ENCODE results near the gene MCM5. TPM values are rescaled to one million over a fixed set of nuclear protein-coding genes. Genes with fewer than 3 reads are reported as not detected.

The MCM5 gene
- total RNA-seq, 1 donor from 2014 or later = 34.4 TPM

DNA sequence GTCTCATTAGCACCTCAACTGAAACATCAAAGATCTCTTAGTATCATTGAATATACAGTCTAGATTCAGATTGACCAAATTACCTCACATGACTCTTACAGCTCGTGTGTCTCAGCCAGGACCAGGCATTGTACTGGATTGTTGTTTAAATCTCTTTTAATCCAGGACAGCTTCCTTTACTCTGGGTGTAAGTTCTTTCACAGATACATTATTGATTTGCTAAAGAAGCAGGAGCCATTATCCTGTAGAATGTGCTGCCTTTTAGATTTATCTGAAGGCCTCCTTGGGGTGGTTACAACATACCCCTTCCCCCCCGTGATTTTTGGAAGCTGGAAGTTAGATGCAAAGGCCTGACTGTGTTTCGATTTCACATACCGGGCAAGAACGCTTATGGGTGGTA, 4.2 kb downstream of the MCM5 start:
- no peak for ATAC-seq

DNA sequence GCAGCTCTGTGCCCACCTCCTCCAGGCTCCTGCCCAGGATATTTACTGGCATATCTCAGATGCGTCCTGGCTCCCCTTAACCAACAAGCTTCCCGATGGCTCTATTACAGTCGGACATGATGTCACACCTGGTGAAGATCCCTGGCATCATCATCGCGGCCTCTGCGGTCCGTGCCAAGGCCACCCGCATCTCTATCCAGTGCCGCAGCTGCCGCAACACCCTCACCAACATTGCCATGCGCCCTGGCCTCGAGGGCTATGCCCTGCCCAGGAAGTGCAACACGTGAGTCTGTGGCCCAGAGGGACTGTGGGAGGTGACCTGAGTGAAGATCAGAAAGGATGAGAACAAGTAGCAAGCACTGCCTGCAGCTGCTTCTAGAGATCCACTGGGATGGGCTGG, 6.5 kb downstream of the MCM5 start:
- no peak for ATAC-seq

DNA sequence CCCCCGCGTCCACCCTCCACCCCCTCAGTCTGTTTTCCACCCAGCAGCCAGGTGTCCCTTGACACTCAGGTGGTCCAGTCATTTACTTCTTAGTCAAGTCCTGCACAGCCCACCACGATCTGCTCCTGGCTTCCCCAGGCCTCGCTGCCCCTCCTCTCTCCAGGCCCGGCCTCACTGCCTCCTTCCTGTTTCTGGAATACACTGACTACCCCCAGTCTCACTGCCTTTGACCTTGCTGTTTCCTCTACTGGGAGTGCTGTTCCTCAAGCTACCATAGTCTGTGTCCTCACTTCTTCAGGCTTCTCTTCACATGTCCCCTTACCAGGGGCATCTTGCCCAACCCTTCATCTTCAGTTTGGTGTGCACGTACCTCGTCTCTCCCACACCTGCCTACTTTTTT, 7.4 kb downstream of the MCM5 start:
- no peak for ATAC-seq

DNA sequence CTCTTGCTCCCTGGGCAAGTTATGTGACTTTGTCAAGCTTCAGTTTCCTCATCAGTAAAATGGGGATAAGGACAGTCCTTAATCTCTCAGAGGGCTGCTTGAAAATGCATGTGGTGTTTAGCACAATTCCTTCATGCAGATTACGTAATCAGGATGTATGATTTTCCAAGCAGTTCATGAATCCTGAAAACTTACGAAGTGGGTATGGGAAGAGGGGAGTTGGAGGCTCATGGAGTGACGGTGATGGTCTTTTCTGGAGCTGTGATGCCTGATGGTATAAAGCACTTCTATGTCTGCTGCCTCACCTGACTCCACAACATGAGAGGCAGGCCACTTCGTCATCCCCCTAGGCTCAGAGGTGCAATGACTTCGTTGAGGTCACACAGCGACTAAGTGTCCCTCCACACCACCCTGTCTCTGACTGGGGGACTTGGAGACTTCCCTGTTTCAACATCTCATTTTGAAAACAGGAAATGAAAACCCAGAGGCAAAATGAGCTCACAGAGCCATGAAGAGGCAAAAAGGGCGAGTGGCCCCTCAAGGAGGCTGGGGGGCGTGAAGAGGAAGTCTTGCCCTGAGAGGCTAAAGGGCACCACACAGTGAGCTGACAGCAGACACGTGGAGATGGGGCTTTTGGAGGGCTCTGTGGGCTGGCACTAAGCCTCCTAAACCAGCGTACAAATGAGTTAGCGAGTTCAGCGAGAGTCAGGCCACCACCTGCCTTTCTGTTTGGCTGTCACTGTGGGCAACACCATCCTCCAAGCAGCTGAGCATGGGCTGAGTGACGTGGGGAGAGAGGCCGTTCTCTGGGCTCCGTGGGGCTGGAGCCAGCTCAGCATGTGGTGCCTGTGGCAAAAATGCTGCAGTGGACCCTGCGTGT, 10.1 kb downstream of the MCM5 start:
- peak; percentile 41 for ATAC-seq

DNA sequence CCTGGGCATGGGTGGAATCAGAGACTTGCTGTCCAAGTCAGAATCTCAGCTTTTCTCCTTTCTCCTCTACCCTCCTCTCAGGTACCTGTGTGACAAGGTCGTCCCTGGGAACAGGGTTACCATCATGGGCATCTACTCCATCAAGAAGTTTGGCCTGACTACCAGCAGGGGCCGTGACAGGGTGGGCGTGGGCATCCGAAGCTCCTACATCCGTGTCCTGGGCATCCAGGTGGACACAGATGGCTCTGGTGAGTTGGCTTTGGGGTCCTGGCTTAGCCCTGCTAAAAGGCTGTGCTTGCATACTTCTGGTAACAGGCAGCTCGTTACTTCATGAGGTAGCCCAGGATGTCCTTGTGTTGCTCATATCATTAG, 10.7 kb downstream of the MCM5 start:
- no peak for ATAC-seq

DNA sequence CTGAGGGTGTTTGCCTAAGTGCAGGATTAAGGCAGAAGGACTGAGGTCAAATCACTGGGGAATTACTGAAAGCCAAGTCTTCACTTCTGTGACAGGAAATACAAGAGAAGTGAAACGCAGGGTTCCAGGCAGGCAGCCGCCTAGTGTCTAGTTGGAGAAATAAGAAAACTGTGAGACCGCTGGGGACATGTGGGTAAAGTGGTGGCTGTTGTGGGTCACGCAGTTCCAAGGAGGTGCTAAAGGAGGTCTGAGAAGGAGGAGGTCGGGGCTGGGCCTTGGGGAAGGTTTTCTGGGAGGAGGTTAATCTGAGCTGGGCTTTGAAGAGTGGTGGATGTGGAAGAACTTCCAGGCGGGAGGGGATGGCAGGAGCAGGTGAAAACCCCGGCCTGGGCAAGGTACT, 11.2 kb downstream of the MCM5 start:
- ATAC-seq = no peak

DNA sequence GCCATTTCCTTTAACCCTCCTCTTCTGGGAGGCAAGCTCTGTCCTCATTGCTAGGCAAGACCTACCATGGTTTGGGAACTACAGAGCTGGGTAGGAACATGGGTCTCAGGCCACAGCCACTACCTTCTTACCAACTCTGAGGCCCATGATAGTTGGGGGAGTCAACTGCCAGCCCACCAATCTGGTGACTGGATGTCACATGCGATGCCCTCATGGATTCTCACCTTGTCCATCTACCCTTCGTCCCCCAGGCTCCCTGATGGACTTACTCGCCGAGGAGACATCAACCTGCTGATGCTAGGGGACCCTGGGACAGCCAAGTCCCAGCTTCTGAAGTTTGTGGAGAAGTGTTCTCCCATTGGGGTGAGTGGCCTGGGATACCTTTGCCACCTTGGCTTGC, 13.7 kb downstream of the MCM5 start:
- ATAC-seq = no peak

DNA sequence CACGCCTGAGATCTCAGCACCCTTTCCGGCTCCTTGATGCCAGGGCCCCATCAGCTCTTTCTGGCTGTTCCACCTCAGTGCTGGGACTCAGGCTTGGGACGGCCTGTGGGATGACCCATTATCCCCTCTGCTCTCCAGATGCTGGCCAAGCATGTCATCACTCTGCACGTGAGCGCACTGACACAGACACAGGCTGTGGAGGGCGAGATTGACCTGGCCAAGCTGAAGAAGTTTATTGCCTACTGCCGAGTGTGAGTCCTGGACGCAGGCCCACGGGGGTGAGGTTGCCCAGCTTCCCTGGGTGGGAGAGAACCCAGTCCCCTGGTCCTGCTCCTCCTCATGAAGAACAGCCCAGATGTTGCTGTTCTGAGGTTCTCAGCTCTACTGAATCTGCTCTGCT, 17.7 kb downstream of the MCM5 start:
- peak; percentile 3 for ATAC-seq

DNA sequence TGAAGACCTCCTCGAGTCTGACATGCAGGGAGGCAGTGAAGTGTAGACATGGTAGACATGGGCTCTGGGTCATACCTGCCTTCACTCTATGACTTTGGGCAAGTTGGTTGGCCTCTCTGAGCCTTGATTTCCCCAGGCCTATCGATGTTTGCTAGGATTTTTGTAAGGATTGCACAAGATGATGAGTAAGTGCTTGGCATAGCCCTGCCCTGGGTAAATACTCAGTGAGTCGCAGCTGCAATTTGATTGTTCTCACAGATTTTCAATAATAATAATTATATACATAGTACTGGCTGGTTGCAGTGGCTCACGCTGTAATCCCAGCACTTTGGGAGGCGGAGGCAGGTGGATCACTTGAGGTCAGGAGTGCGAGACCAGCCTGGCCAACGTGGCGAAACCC, 18.1 kb downstream of the MCM5 start:
- ATAC-seq = peak; percentile 80

DNA sequence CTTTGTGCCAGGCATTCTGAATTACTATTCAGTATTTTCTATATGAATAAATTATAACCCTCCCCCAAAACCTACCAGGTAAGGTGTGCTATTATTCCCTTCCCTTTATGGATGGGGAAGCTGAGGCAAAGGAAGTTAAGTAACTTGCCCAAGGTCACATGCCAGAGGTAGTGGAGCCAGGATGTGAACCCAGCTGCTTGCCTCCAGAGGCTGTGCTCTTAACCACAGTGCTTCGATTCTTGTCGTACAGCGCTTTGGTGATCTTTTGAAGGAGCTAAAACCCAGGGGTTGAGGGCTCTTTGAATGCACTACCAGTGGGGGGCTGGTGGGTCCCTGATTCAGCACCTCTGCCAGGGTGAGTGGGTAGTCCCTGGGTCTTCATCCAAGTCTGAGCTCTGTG, 18.8 kb downstream of the MCM5 start:
- ATAC-seq = no peak

DNA sequence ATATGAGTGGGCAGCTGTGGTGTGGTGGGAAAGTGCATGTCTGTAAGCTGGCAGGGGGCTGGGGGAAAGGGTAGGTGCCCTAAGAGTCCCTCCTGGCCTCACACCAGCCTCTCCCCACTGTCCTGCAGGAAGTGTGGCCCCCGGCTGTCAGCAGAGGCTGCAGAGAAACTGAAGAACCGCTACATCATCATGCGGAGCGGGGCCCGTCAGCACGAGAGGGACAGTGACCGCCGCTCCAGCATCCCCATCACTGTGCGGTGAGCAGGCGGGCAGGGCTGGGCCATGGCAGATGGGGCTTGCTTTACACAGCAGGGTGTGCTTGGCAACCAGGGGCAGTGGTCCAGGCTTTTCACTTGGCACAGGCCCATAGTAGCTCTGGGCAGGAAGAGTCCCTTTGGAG, 19.8 kb downstream of the MCM5 start:
- ATAC-seq = no peak

DNA sequence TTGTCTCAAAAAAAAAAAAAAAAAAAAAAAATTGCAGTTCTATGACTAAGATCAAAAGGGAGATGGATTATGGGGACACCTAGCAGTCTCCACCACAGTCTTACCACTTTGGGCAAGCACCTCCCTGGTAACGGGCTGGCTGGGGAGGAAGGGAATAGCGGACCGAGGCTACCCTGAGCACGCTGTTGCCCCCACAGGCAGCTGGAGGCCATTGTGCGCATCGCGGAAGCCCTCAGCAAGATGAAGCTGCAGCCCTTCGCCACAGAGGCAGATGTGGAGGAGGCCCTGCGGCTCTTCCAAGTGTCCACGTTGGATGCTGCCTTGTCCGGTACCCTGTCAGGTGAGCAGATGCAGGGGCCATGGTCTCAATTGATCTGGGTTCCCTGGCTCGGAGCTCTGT, 21.2 kb downstream of the MCM5 start:
- ATAC-seq = no peak

DNA sequence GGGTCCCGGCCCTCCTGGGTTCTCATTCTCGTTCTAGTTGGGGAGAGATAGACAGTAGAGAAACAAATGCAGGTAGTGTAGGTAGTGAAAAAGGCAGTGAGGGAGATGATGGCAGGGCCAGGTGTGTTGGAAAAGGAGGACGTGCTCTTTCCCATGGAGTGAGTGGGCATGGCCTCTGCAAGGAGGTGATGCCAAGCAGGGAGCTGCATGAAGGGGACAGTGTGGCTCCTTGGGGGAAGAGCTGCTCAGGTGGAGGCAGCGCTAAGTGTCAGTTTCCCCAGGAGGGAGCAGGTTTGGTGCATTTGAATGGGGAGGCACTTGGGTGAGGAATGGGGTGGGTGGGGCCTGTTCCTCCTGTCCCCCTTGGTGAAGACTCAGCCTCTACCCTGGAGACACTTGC, 22.2 kb downstream of the MCM5 start:
- no peak for ATAC-seq

DNA sequence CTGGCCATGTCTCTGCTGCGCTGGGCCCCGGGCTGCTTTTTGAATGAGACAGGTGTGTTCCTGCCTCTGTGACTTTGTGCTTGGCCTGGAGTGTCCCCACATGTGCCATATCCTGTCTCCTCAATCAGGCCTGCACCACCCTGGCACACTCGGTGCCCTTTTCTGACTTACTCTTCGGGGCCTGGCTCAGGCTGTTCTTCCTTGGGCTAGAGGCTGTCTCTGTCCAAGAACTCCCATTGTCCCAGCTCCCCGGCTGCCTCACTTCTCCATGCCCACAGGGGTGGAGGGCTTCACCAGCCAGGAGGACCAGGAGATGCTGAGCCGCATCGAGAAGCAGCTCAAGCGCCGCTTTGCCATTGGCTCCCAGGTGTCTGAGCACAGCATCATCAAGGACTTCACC, 23.0 kb downstream of the MCM5 start:
- ATAC-seq = no peak

DNA sequence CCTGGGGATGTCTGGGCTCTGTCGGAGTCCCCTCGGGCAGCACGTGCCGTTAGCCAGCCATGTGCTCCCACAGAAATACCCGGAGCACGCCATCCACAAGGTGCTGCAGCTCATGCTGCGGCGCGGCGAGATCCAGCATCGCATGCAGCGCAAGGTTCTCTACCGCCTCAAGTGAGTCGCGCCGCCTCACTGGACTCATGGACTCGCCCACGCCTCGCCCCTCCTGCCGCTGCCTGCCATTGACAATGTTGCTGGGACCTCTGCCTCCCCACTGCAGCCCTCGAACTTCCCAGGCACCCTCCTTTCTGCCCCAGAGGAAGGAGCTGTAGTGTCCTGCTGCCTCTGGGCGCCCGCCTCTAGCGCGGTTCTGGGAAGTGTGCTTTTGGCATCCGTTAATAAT, 24.1 kb downstream of the MCM5 start:
- no peak for ATAC-seq

DNA sequence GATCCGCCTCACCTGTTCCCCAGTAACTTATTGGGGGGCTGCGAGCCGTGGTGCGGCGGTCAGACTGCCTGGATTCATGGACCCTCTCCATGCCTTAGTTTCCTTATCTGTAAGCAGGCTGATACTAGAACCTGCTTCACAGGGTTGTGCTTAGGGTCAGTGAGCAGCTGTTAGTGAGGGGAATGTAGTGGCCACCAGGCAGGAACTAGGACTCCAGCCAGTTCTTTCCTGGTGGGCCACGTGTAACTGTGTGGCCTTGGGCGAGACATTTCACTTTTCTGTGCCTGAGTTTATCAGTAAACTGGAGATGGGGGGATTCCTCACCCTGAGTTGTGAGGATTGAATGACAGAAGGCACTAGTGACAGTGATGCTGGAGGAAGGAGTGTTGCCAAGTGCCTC, 24.8 kb downstream of the MCM5 start:
- ATAC-seq = no peak

DNA sequence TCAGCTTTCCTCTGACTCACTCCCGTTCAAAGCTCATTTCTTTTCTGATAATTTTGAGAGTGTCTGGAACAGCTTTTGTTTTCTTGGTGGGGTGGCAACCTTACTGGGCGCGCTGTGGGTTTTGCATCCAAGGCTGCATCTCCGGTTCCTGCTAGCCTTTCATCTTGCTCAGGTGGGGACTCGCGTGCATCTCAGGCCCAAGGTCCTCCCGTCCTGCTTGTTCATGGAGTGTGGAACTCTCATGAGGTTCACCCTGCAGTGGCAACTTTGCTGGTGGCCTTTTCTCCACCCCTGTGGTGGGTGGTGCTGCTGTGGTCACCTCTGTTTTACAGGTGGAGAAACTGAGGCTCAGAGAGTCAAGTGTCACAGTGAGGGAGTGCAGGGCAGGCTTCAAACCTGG, 25.6 kb downstream of the MCM5 start:
- ATAC-seq = no peak

DNA sequence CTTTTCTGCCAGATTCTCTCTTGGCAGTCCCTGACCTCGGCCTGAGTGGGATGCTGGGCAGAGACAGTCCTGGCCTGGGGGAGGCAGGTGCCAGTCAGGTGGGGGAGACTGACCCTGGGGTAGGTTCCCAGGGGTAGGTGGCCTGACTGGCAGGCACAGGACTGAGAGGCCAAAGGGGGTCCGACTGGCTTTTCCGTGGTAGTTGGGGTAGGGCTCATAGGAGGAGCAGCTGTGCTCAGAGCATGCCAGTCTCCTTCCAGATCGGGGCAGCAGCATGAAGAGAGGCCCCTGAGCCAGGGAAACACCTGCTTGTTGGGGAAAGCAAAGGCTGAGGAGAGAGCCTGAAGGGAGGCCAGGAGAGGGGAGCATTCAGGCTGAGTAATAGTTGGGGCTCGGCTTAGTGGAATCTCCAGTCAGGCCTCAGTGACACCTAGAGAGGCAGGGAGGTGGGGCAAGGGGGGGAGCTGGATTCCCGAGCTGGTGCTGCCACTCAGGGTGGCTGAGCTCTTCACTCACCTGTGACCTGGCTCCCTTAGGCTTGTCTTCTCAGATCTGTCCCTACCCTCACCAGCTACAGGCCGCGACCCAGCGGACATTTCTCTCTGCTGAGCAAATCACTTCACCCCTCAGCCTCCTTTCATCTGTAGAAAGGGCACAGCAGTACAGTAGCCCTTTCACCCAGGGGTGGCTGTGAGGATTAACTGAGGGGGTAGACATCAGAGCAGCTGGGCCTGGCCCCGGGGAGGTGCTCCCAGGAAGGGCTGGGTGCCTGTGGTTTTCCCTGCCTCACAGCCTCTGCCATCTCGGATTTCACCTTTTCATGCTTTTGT, 26.2 kb downstream of the MCM5 start:
- ATAC-seq = no peak

DNA sequence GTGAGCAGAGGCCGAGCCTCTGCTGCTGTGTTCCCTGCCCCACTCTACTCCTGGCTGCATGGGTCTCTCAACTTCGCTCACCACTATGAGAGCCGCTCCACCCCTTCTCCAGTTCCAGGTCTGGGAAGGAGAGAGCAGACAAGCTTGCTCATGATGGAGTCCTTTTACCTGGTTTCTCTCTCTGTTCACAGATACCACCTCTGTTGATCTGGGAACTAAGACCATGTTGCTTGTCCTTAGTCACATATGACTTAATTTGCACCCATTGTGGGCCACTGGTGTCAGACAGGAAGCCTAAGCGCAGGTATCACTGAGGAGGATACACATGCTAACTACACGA, 26.8 kb downstream of the MCM5 start:
- no peak for ATAC-seq

DNA sequence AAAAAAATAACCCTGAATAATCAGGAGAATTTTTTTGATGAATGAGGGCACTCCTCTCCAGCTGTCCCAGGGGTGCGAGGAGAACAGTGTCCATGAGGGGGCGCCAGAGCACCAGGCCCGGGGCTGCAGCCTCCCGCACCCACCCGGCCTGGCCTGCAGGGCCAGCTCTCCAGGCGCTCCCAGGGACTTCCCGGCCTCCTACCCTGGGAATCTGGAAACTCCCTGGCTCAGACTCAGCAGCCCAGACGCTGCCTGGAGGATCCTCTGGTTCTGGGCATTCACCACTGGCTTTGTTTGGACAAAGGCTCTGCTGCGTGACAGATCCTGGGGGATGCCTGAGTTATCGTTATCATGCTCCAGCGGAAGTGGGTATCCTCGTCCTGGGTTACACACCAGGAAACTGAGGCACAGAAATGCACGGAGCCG, 31.0 kb downstream of the MCM5 start:
- ATAC-seq = peak; percentile 93

DNA sequence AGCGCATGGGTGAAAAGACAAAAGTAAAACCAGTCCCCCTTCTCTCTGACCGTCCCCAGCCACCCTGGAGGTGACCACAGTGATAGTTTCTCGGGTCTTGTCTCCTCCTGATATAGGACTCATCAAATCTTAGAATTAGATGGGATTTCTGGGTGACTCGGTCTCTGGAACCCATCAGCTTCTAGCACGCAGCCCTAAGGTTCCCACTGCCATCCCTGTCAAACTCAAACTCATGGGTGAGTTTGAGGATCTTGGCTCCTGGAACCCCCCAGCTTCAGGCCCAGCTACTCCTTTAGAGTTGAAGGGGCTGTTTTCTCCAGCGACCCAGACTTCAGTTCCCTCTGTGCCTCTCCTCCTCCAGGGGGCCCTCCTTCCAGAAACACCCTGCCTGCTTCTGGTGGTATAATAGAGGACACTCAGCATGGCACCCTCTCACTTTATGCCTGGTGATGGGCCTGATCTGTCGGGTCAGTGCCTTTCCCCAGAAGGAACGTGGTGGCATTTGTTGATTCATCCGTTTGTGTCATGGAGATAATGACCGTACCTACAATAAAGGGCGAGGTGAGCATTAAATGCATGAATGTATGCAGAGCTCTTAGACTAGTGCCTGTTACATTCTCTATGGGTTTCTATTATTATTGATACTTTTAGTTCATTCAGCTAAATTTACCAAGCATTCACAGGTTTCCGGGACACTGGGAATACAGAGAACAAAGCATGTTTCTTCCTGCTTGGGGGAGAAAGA, 31.7 kb downstream of the MCM5 start:
- ATAC-seq = no peak

DNA sequence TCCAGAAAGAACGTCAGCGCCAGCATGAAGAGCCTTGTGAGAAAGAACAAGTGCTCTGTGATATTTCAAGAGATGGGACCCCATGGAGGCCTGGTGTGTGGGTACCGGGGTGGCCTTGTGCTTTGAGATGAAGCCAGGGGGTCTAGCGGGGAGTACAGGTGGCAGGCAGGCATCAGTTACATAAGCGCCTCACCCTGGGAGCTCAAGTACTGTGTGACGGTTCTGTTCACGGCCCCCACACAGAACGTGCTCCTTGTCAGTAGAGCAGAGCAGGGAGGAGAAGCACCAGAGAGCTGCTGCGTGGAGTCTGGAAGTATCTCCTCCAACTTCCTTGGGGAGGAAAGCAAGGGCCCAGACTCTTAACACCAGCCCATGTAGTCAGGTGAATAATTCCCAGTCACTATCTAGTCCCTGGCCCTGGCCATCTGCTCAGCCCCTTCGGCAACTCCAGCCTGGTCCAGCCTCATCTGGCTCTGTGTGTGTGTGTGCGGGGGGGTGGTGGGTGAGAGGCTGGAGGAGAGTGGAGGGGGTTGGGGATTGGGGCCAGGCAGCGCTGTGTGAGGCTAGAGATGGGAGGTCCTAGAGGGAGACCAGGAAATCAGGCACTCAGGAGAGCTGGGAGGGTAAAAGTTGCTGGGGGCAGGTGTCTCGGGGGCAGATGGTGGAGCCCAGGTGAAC, 32.4 kb downstream of the MCM5 start:
- no peak for ATAC-seq
